ENCODE results near the gene AFF2.
A peak's percentile ranks its signal among the peaks of the same experiment; 100 is the strongest.

AFF2 gene

DNA sequence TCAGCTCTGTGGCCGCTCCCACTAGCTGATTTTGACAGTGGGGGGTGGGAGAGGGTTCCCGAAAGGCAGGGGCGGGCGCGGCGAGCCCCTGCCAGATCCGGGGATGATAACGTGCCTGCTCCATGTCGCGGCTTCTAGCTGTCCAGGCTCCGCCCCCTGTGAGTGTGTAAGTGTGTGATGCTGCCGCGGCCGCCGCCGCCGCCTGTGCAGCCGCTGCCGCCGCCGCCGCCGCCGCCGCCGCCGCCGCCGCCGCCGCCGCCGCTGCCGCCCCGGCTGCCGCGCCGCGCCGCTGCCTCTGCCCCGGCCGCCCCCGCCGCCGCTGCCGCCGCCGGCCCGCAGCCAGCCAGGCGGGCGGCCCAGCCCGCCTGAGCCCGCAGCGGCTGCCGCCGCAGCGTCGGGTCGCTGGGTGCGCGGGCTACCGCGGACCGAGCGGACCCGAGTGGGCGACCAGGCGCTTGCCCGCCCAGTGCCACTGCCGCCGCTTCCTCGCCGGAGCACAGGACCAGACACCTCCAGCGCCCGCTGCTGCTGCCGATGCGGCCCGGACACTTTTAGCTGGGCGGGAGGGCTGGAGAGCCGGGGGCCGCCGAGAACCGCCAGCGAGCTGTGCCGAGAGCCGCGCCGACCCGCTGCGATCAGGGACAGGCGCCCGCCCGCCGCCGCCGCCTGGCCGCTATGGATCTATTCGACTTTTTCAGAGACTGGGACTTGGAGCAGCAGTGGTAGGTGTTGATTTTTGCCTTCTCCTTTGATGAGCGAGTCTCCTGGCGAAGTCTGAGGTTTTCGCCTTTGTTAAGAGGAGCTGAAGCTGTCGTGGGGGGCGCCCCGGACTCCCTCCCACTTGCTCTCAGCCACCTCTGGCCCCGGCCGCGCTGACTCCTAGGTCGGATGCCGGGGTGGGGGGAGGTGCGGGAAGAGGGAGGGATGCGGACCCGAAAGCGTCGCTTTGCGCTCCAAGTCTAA, at the start of gene AFF2:
Gene AFF2, plus strand, starts transcription at position 195 of the 963 bp plus-strand sequence. Its CDS starts 481 bp downstream, at position 676.
- TF ChIP-seq CTCF (IDR thresholded peaks at IDR 0.05; ENCODE audit: insufficient read depth, low read depth, low read length, missing control alignments): no peak
- no peak within 1 kb of the TSS for H3K4me3 ChIP-seq (ENCODE audit: low read length)
- DNase-seq (ENCODE audit: low read depth): peak; percentile 18

DNA sequence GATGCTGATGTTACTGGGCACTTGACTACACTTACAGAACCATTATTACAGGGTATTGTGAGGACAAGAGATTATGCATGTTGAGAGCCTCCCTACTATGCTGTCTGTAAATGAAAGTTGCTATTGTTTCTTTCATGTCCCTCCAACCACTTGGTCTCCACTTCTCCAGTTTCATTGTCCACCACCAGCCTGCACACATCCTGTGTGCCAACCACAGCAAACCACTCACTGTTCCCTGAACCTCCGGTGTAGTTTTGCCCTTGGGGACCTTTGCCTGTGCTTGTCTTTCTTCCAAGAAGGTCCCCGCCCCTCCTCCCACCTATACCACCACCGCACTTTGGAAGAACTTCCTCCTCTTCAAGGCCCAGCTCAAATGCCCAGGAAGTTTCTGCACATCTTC, 43.1 kb upstream of the AFF2 start:
- no peak for DNase-seq (ENCODE audit: low read depth)
- no peak overlapping the region for H3K4me3 ChIP-seq (ENCODE audit: low read length)
- no peak for TF ChIP-seq CTCF (IDR thresholded peaks at IDR 0.05; ENCODE audit: insufficient read depth, low read depth, low read length, missing control alignments)

GRCh38 chrX:148459343-148459742, 41.1 kb upstream of the AFF2 start:
- no peak for TF ChIP-seq CTCF (IDR thresholded peaks at IDR 0.05; ENCODE audit: insufficient read depth, low read depth, low read length, missing control alignments)
- DNase-seq (ENCODE audit: low read depth): no peak
- no peak overlapping the region for H3K4me3 ChIP-seq (ENCODE audit: low read length)

- H3K4me3 ChIP-seq (ENCODE audit: low read length): no peak overlapping the region
- no peak for TF ChIP-seq CTCF (IDR thresholded peaks at IDR 0.05; ENCODE audit: insufficient read depth, low read depth, low read length, missing control alignments)
- DNase-seq (ENCODE audit: low read depth): peak; percentile 2
Measured at GRCh38 chrX:148466292-148466691, 34.1 kb upstream of the AFF2 start.

DNA sequence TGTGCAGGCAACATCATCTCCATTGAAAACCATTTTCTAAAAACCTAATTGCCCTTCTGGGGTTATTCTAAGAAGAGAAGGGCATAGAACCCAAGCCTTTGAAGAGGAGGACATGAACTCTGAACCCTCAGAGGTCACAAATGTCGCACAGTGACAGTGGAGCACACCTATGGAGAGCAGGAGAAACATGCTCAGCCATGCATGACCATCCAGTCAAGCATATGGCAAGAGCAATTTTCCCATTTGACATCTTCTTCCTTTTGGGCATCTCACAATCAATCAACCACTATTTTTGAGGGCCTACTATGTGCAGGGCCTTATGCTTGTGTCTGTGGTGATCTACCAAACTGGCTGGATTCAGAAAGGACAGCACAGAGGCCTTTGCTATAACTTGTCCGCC, 30.1 kb upstream of the AFF2 start:
- no peak overlapping the region for H3K4me3 ChIP-seq (ENCODE audit: low read length)
- no peak for DNase-seq (ENCODE audit: low read depth)
- TF ChIP-seq CTCF (IDR thresholded peaks at IDR 0.05; ENCODE audit: insufficient read depth, low read depth, low read length, missing control alignments): no peak

GRCh38 chrX:148474030-148474429, 26.4 kb upstream of the AFF2 start:
- no peak for DNase-seq (ENCODE audit: low read depth)
- no peak for TF ChIP-seq CTCF (IDR thresholded peaks at IDR 0.05; ENCODE audit: insufficient read depth, low read depth, low read length, missing control alignments)
- no peak overlapping the region for H3K4me3 ChIP-seq (ENCODE audit: low read length)
